Activated CD8-positive, alpha-beta memory T cell treated with anti-CD3 and anti-CD28 coated beads, Interleukin-2, amount 10 ng/mL, durations not matched to agents 7 days and 5 days (primary cell): ENCODE data around the gene ATRIP. TPM values are rescaled to one million over a fixed set of nuclear protein-coding genes. Genes with fewer than 3 reads are reported as not detected.
A peak's percentile ranks its signal among the peaks of the same experiment; 100 is the strongest.
"Not testable (repeated sequence)": the region's sequence is repeated elsewhere in the genome, so short reads cannot be mapped to it uniquely, and the experiment has no call there.

Source experiments
- ATAC-seq: fragments of 150-1000 bp; cut with Tn5 transposase; one replicate; pipeline ENCODE4 v1.10.0; 2021; ENCODE audit warnings: moderate library complexity
- CTCF ChIA-PET: fragments of 350-600 bp; sonication (Branson Sonifier 250); formaldehyde crosslinking; loops from one replicate; lab custom pipeline; 2021; ENCODE audit warnings: antibody characterized with exemption; lab: Charles Lee
- DNase-seq: peaks from one replicate; pipeline ENCODE4 v3.0.0-alpha.2; 2020
- H3K27ac Mint-ChIP-seq: one replicate; pipeline ENCODE4 v1.8.0; 2021; ENCODE audit warnings: mild to moderate bottlenecking, mixed read lengths
- H3K27me3 Mint-ChIP-seq: one replicate; pipeline ENCODE4 v1.8.0; 2021; ENCODE audit warnings: mixed read lengths
- H3K36me3 Mint-ChIP-seq: one replicate; pipeline ENCODE4 v1.8.0; 2021; ENCODE audit warnings: mild to moderate bottlenecking, mixed read lengths
- H3K4me1 Mint-ChIP-seq: one replicate; pipeline ENCODE4 v1.8.0; 2021; ENCODE audit warnings: mixed read lengths
- H3K4me3 Mint-ChIP-seq: one replicate; pipeline ENCODE4 v1.8.0; 2021; ENCODE audit warnings: mild to moderate bottlenecking, moderate library complexity, mixed read lengths
- H3K9me3 Mint-ChIP-seq: one replicate; pipeline ENCODE4 v1.8.0; 2022; ENCODE audit warnings: low read depth, mixed read lengths
- total RNA-seq, 2 experiments: library from RNA; stranded (reverse); gene quantifications; one replicate each; pipeline ENCODE4 v1.2.3, GENCODE V29; 2021

The ATRIP gene
- total RNA-seq, 2 experiments from 2014 or later: 20.9 to 21.2 TPM

GRCh38 chr3:48474619-48475018 is 28.1 kb downstream of the ATRIP start:
- ATAC-seq (no peak), DNase-seq (no peak)
- H3K4me3 Mint-ChIP-seq: no peak overlapping the region
- H3K36me3 Mint-ChIP-seq: peaks cover 27% of the 10 kb centered on the region
- no peaks in the 10 kb centered on the region for H3K27me3 Mint-ChIP-seq
- no peaks in the 10 kb centered on the region for H3K9me3 Mint-ChIP-seq
- peaks cover 69% of the 10 kb centered on the region for H3K4me1 Mint-ChIP-seq
- H3K27ac Mint-ChIP-seq: peak overlapping the region; percentile 62
- CTCF ChIA-PET: interaction anchor here (3.9 to 9.7 kb wide), 3 partner anchors 32 to 83 kb away, joined by 27 to 101 read pairs (median 46); partner anchors contain the start of genes PFKFB4 and SHISA5

DNA sequence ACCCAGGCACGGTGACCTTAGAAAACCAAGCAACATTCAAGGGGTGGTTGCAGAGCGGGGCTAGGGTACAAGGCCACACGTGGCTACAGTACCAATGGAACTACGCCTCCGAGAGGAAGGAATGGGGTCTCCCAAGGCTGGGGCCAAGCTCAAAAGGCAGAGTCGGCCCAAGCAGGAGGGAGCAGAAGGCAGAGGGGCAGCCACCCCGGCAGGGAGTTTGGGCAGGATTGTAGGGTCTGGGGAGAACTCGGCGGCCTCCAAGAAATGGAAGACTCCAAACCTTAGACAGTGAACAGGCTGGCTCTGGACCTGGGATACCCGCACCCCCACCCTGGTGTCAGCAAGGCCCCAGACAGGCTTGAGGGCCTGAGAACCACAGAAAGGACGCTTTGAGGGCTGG is 28.7 kb downstream of the ATRIP start:
- no peak for DNase-seq
- Mint-ChIP-seq H3K4me3 (no peak overlapping the region), H3K4me1 (peaks cover 65% of the 10 kb centered on the region), H3K9me3 (no peaks in the 10 kb centered on the region), H3K27ac (peak overlapping the region; percentile 62), H3K27me3 (no peaks in the 10 kb centered on the region), H3K36me3 (peaks cover 24% of the 10 kb centered on the region)
- CTCF ChIA-PET: interaction anchor here (3.9 to 9.7 kb wide), 3 partner anchors 32 to 83 kb away, joined by 27 to 101 read pairs (median 46); partner anchors contain the start of genes PFKFB4 and SHISA5
- ATAC-seq: no peak

- peak overlapping the region; percentile 95 for H3K27ac Mint-ChIP-seq
- no peaks in the 10 kb centered on the region for H3K9me3 Mint-ChIP-seq
- CTCF ChIA-PET: interaction anchor here (1.0 to 7.6 kb wide), 8 partner anchors 9 to 176 kb away, joined by 3 to 46 read pairs (median 3); partner anchors contain the start of genes CCDC51 and TMA7
- peaks cover 25% of the 10 kb centered on the region for H3K36me3 Mint-ChIP-seq
- H3K4me3 Mint-ChIP-seq: no peak overlapping the region
- H3K27me3 Mint-ChIP-seq: no peaks in the 10 kb centered on the region
- H3K4me1 Mint-ChIP-seq: peaks cover 58% of the 10 kb centered on the region
- DNase-seq: no peak
- ATAC-seq: no peak
These were observed 30.0 kb downstream of the ATRIP start for GRCh38 chr3:48476426-48477053.

DNA sequence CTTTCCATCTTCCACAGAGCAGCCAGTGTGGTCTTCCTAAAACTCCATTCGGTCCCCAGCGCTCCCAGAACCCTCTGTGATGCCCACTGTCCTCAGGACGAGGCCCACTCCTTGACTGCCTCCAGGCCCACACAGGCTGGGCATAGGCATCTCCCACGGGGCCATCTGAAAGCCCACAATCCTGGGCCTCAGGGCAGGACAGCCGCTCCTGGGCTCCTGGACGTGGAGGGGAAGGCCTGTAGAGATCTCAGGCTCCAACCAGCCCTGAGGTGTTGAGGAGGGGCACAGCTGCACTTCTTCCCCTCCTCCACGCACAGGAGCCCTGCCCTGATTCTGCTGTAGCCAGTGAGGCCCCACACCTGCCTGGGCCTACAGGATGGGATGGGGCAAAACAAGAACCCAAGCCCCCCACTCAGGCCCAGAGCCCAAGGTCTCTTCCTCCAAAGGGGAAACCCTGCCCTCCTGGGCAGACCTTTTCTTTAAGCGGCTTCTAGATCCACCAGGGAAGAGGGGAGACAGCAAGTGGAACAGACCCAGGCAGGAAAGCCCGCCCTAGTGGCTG is 31.5 kb downstream of the ATRIP start:
- no peak for DNase-seq
- peak overlapping the region; percentile 84 for H3K4me3 Mint-ChIP-seq
- H3K27me3 Mint-ChIP-seq: no peaks in the 10 kb centered on the region
- H3K27ac Mint-ChIP-seq: peak overlapping the region; percentile 95
- peaks cover 22% of the 10 kb centered on the region for H3K36me3 Mint-ChIP-seq
- CTCF ChIA-PET: interaction anchor here (1.3 to 2.8 kb wide), 4 partner anchors 11 to 78 kb away, joined by 3 to 15 read pairs (median 4); no protein-coding TSS in a partner anchor
- no peak for ATAC-seq
- no peaks in the 10 kb centered on the region for H3K9me3 Mint-ChIP-seq
- peaks cover 56% of the 10 kb centered on the region for H3K4me1 Mint-ChIP-seq

DNA sequence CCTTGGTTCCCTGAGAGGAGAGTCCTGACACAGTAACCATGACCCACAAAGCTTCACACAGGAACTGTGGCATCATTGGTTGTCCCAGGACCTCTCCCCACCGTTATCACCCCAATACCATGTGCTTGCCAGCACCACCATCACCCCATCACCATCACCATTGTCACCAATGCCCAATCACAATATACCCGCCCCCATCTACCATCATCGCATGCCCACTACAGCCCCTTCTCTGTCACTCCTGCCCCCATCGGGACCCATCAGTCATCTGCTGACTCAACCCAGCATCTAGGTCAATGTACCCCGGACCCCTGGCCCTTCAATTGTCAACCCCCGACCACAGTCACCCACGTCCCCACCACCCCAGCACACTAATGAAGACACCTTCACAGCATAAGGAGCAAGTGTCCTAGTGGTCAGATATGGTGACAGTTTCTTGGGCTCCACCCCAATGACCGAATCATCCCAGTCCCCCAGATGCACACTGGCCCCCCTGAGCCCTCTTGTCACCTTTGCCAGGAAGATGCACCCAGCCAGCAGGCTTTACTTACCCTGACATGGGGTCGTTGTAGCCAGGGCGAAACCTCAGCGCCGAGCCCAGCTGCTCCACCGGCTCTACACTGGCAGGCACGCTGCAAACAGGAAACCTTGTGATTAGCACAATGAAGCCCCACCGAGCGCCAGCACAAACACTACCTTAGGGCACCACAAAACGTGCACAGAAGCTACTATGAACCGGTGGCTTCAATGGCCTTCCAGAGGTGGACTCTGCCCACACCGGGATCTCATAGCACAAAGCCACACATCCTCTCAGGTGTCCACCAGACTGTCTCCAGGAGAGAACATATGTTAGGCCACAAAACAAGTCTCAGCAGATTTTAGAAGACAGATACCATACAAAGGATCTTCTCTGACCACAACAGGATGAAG is 32.4 kb downstream of the ATRIP start:
- H3K36me3 Mint-ChIP-seq: peaks cover 22% of the 10 kb centered on the region
- DNase-seq (peak; percentile 86), ATAC-seq (peak; percentile 73)
- peaks cover 49% of the 10 kb centered on the region for H3K4me1 Mint-ChIP-seq
- no peaks in the 10 kb centered on the region for H3K27me3 Mint-ChIP-seq
- CTCF ChIA-PET: interaction anchor here (1.0 to 2.8 kb wide), 6 partner anchors 12 to 78 kb away, joined by 3 to 15 read pairs (median 4); no protein-coding TSS in a partner anchor
- peak overlapping the region; percentile 84 for H3K4me3 Mint-ChIP-seq
- H3K9me3 Mint-ChIP-seq: no peaks in the 10 kb centered on the region
- H3K27ac Mint-ChIP-seq: peak overlapping the region; percentile 95

DNA sequence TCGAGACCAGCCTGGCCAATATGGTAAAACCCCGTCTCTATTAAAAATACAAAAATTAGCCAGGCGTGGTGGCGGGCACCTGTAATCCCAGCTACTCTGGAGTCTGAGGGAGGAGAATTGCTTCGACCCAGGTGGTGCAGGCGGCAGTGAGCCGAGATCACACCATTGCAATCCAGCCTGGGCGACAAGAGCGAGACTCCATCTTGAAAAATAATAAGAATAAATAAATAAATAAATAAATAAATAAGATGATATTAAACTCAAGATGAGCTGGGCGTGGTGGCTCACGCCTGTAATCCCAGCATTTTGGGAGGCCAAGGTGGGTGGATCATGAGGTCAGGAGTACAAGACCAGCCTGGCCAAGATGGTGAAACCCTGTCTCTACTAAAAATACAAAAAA is 34.4 kb downstream of the ATRIP start:
- H3K27ac Mint-ChIP-seq, H3K4me3 Mint-ChIP-seq, H3K9me3 Mint-ChIP-seq, H3K27me3 Mint-ChIP-seq, ATAC-seq, DNase-seq: not testable (repeated sequence)
- CTCF ChIA-PET: interaction anchor here (0.8 to 1.5 kb wide), 3 partner anchors 25 to 80 kb away, joined by 3 read pairs; no protein-coding TSS in a partner anchor
- peaks cover 14% of the 10 kb centered on the region for H3K36me3 Mint-ChIP-seq
- H3K4me1 Mint-ChIP-seq: peaks cover 34% of the 10 kb centered on the region

- peaks cover 18% of the 10 kb centered on the region for H3K4me1 Mint-ChIP-seq
- not testable (repeated sequence) for H3K27me3 Mint-ChIP-seq, H3K36me3 Mint-ChIP-seq, H3K27ac Mint-ChIP-seq, DNase-seq, H3K9me3 Mint-ChIP-seq, ATAC-seq, H3K4me3 Mint-ChIP-seq
- CTCF ChIA-PET: interaction anchor here (1.0 to 1.2 kb wide), 4 partner anchors 18 to 46 kb away, joined by 3 to 4 read pairs (median 4); no protein-coding TSS in a partner anchor
These were observed 36.3 kb downstream of the ATRIP start for GRCh38 chr3:48482822-48483221.

- CTCF ChIA-PET: interaction anchor here (1.3 kb wide), 1 partner anchor 51 kb away, joined by 4 read pairs; no protein-coding TSS in a partner anchor
- H3K27ac Mint-ChIP-seq: no peak overlapping the region
- H3K4me3 Mint-ChIP-seq: no peak overlapping the region
- ATAC-seq: no peak
- peaks cover 2% of the 10 kb centered on the region for H3K36me3 Mint-ChIP-seq
- H3K4me1 Mint-ChIP-seq: peaks cover 2% of the 10 kb centered on the region
- DNase-seq: no peak
- H3K27me3 Mint-ChIP-seq: no peaks in the 10 kb centered on the region
- H3K9me3 Mint-ChIP-seq: no peaks in the 10 kb centered on the region
These were observed 40.4 kb downstream of the ATRIP start for GRCh38 chr3:48486952-48487351.

- DNase-seq: no peak
- CTCF ChIA-PET: no interaction called here
- Mint-ChIP-seq H3K27me3 (no peaks in the 10 kb centered on the region), H3K9me3 (no peaks in the 10 kb centered on the region), H3K4me3 (no peak overlapping the region), H3K4me1 (peaks cover 2% of the 10 kb centered on the region), H3K36me3 (peaks cover 19% of the 10 kb centered on the region), H3K27ac (no peak overlapping the region)
- no peak for ATAC-seq
These were observed 46.1 kb downstream of the ATRIP start for GRCh38 chr3:48492461-48493202.

GRCh38 chr3:48493203-48493501 is 46.6 kb downstream of the ATRIP start:
- CTCF ChIA-PET: no interaction called here
- H3K4me3 Mint-ChIP-seq: no peak overlapping the region
- H3K9me3 Mint-ChIP-seq: peaks cover 2% of the 10 kb centered on the region
- peaks cover 21% of the 10 kb centered on the region for H3K36me3 Mint-ChIP-seq
- DNase-seq (no peak), ATAC-seq (no peak)
- H3K27me3 Mint-ChIP-seq: no peaks in the 10 kb centered on the region
- no peak overlapping the region for H3K27ac Mint-ChIP-seq
- no peaks in the 10 kb centered on the region for H3K4me1 Mint-ChIP-seq

DNA sequence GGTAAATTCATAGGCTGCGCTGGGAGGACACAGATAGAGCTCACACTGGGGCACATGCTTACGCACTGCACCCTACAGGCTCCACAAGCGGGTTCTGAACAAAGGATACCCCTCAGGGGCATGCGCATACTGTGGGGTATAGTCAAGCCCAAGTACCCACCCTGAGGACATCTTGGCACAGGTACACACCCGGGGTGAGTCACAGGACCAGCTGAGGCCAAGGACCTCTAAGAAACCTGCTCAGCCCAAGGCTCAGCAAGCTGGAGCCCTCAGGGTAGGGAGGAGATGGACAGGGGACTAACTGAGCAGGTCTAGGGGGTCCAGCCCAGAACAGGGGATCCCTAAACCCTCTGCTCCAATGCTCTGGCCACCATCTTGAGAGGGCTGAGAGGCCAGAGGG is 54.1 kb downstream of the ATRIP start:
- CTCF ChIA-PET: interaction anchor here (1.0 to 2.0 kb wide), 5 partner anchors 27 to 65 kb away, joined by 3 to 6 read pairs (median 4); no protein-coding TSS in a partner anchor
- ATAC-seq: no peak
- DNase-seq: no peak
- H3K27ac Mint-ChIP-seq: no peak overlapping the region
- no peaks in the 10 kb centered on the region for H3K27me3 Mint-ChIP-seq
- H3K4me1 Mint-ChIP-seq: peaks cover 37% of the 10 kb centered on the region
- peaks cover 3% of the 10 kb centered on the region for H3K9me3 Mint-ChIP-seq
- peaks cover 18% of the 10 kb centered on the region for H3K36me3 Mint-ChIP-seq
- H3K4me3 Mint-ChIP-seq: no peak overlapping the region

GRCh38 chr3:48501196-48501595 is 54.7 kb downstream of the ATRIP start:
- Mint-ChIP-seq H3K27me3 (no peaks in the 10 kb centered on the region), H3K4me3 (no peak overlapping the region), H3K36me3 (peaks cover 18% of the 10 kb centered on the region), H3K9me3 (peaks cover 3% of the 10 kb centered on the region), H3K27ac (peak overlapping the region; percentile 26), H3K4me1 (peaks cover 39% of the 10 kb centered on the region)
- ATAC-seq (no peak), DNase-seq (no peak)
- CTCF ChIA-PET: interaction anchor here (0.7 to 1.8 kb wide), 5 partner anchors 22 to 65 kb away, joined by 3 to 5 read pairs (median 3); no protein-coding TSS in a partner anchor
